Measurements from ENCODE around the gene TMEM69. TPM values are rescaled to one million over a fixed set of nuclear protein-coding genes. Genes with fewer than 3 reads are reported as not detected.

Gene TMEM69
- polyA plus RNA-seq, 2 of the 4 experiments (the other 2 are of a cell fraction), result 22.7 to 50.8 TPM

DNA sequence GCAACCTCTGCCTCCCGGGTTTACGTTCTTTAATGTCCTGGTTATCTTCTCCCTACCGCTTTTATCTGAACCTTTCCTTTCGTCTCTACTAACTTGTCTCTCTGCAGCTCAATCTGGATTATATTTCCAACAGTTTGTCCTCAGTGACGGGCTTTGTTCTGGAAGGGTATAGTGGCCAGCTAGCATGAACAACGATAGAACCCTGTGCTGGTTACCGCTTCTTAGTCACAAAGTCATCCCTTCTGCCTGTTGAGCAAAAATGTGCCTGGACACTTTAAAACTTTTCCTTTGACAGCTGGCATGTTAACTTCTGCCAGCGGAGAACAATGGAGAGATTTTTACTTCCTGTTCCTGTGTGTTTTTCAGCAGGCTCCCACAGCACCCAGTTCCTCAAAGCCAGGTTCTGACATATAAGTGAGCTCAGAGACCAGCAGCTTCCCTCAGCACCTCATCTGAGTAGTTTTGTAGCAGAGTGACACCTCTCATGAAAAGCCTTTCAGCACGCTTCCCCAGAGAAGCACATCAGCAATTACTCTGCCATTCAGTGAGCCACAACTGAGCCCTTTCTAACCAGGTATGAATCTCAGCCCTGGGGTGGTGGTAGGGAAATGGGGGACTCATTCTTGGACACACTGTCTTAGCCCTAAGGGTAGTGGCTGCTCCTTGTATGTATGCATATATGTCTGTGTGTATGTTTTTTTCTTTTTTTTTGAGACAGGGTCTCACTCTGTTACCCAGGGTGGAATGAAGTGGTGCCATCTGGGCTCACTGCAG lies 40.5 kb upstream of the TMEM69 start:
- ATAC-seq (no peak), FAIRE-seq (no peak), DNase-seq (ENCODE audit: low read depth in 1 of 2, low spot score in 1 of 2) (no peak)
- 95% methylated on average over 9 of the region's 9 CpGs for WGBS (ENCODE audit: missing lambda C conversion rate)
- ChIA-PET POLR2A (no interaction called here), CTCF (interaction anchor here (1.2 kb wide), 1 partner anchor 8 kb away, joined by 3 read pairs; no protein-coding TSS in a partner anchor)
- H3K9me3 ChIP-seq, result no peaks in the 10 kb centered on the region
- no peak overlapping the region for H3K27ac ChIP-seq
- TF ChIP-seq GATA3 (IDR thresholded peaks at IDR 0.05; ENCODE audit: borderline replicate concordance), result no peak
- no peak for TF ChIP-seq NPAS2 (CRISPR knock-in tag; IDR thresholded peaks at IDR 0.05; ENCODE audit: borderline replicate concordance)
- no peak for TF ChIP-seq TP53 (CRISPR knock-in tag; IDR thresholded peaks at IDR 0.05)
- no peak for TF ChIP-seq MYC (IDR thresholded peaks at IDR 0.05; ENCODE audit: borderline replicate concordance, low read length)
- TF ChIP-seq HOXA7 (CRISPR knock-in tag; IDR thresholded peaks at IDR 0.05), result no peak
- no peak for TF ChIP-seq EHMT2 (IDR thresholded peaks at IDR 0.05; ENCODE audit: low read depth)
- no peak for TF ChIP-seq NR3C1 (IDR thresholded peaks at IDR 0.05)
- TF ChIP-seq EP300 (IDR thresholded peaks at IDR 0.05), result no peak
- TF ChIP-seq ESRRA (IDR thresholded peaks at IDR 0.05; ENCODE audit: borderline replicate concordance, low read length), result no peak
- TF ChIP-seq KDM5A (IDR thresholded peaks at IDR 0.05), result no peak
- TF ChIP-seq HOXB13 (CRISPR knock-in tag; IDR thresholded peaks at IDR 0.05; ENCODE audit: low read depth), result no peak
- TF ChIP-seq CHD4 (IDR thresholded peaks at IDR 0.05; ENCODE audit: borderline replicate concordance), result no peak
- no peak for TF ChIP-seq RARB (CRISPR knock-in tag; IDR thresholded peaks at IDR 0.05)
- H3K4me2 ChIP-seq, result no peak overlapping the region
- H3K4me1 ChIP-seq, result peaks cover 7% of the 10 kb centered on the region; the same call in 1 of the 3 replicates
- H3K4me3 ChIP-seq, result no peak overlapping the region

- WGBS (ENCODE audit: missing lambda C conversion rate), result 91% methylated on average over 12 of the region's 12 CpGs
- ChIA-PET POLR2A (no interaction called here), CTCF (interaction anchor here (1.2 to 2.5 kb wide), 2 partner anchors 8 to 11 kb away, joined by 3 to 5 read pairs; no protein-coding TSS in a partner anchor)
- no peak overlapping the region for H3K4me2 ChIP-seq
- no peaks in the 10 kb centered on the region for H3K4me1 ChIP-seq
- no peak for TF ChIP-seq EP300 (IDR thresholded peaks at IDR 0.05)
- TF ChIP-seq CEBPB (IDR thresholded peaks at IDR 0.05), result 0 out of 4 replicates have a peak, but pooled peaks of 1 of the 2 experiments have one; percentile 18
- H3K27ac ChIP-seq, result no peak overlapping the region
- no peaks in the 10 kb centered on the region for H3K9me3 ChIP-seq
- no peak for FAIRE-seq
- DNase-seq (ENCODE audit: low read depth in 1 of 2, low spot score in 1 of 2), result no peak
- no peak overlapping the region for H3K4me3 ChIP-seq
- ATAC-seq, result no peak
These were observed 33.3 kb upstream of the TMEM69 start for GRCh38 chr1:45654540-45655280.

DNA sequence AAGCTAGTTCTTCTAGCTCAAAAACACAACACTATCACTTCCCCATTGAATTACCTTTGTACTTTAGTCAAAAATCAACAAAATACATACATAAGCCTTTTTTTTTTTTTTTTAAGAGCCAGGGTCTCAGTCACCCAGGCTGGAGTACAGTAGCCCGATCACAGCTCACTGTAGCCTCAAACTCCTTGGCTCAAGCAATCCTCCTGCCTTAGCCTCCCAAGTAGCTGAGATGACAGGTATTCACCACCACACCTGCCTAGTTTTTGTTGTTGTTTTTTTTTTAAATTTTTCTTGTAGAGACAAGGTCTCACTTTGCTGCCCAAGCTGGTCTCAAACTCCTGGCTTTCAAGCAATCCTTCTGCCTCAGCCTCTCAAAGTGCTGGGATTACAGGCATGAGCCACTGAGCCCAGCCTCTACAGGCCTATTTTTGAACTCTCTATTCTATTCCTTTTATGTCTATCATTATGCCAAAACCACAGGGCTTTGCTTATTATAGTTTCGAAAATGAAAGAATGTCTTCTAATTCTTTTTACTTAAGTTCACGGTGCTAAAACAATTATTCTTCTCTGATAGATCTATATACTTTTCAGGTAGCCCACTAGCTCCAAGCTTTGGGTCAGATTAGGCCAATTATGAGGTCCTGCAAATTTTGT lies 31.3 kb upstream of the TMEM69 start:
- CTCF ChIA-PET, result no interaction called here
- no peaks in the 10 kb centered on the region for H3K4me1 ChIP-seq
- ATAC-seq, result no peak
- no peak for DNase-seq (ENCODE audit: low read depth in 1 of 2, low spot score in 1 of 2)
- POLR2A ChIA-PET, result no interaction called here
- no peak overlapping the region for H3K4me2 ChIP-seq
- FAIRE-seq, result no peak
- no peaks in the 10 kb centered on the region for H3K9me3 ChIP-seq
- H3K27ac ChIP-seq, result no peak overlapping the region
- no peak overlapping the region for H3K4me3 ChIP-seq
- TF ChIP-seq PHF8 (IDR thresholded peaks at IDR 0.05; ENCODE audit: borderline replicate concordance, low read depth) (no peak), CBX8 (IDR thresholded peaks at IDR 0.05) (no peak), KDM1A (IDR thresholded peaks at IDR 0.05; ENCODE audit: low read depth) (no peak), NFE2L2 (conservative IDR thresholded peaks at IDR 0.05; ENCODE audit: low read length) (no peak)
- TF ChIP-seq, protein P1, sequence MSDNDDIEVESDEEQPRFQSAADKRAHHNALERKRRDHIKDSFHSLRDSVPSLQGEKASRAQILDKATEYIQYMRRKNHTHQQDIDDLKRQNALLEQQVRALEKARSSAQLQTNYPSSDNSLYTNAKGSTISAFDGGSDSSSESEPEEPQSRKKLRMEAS (IDR thresholded peaks at IDR 0.05), result no peak
- 95% methylated on average over 3 of the region's 3 CpGs for WGBS (ENCODE audit: missing lambda C conversion rate)

GRCh38 chr1:45658171-45658570 lies 29.8 kb upstream of the TMEM69 start:
- ChIA-PET CTCF (interaction anchor here (0.7 kb wide), 1 partner anchor 70 kb away, joined by 3 read pairs; no protein-coding TSS in a partner anchor), POLR2A (no interaction called here)
- H3K9me3 ChIP-seq, result no peaks in the 10 kb centered on the region
- H3K4me1 ChIP-seq, result no peaks in the 10 kb centered on the region
- ATAC-seq, result no peak
- no peak overlapping the region for H3K4me3 ChIP-seq
- FAIRE-seq, result no peak
- WGBS (ENCODE audit: missing lambda C conversion rate), result 67% methylated on average over 2 of the region's 2 CpGs
- DNase-seq (ENCODE audit: low read depth in 1 of 2, low spot score in 1 of 2), result no peak
- no peak overlapping the region for H3K4me2 ChIP-seq
- no peak overlapping the region for H3K27ac ChIP-seq
- TF ChIP-seq GATA3 (IDR thresholded peaks at IDR 0.05; ENCODE audit: borderline replicate concordance) (no peak), HOXA7 (CRISPR knock-in tag; IDR thresholded peaks at IDR 0.05) (no peak), ESRRA (IDR thresholded peaks at IDR 0.05; ENCODE audit: borderline replicate concordance, low read length) (no peak), PBX3 (IDR thresholded peaks at IDR 0.05) (no peak), BHLHE40 (IDR thresholded peaks at IDR 0.05; ENCODE audit: low read depth, low read length) (no peak), ATOH8 (CRISPR knock-in tag; IDR thresholded peaks at IDR 0.05; ENCODE audit: low read depth) (no peak), HMGXB4 (CRISPR knock-in tag; IDR thresholded peaks at IDR 0.05; ENCODE audit: borderline replicate concordance) (no peak), SREBF2 (IDR thresholded peaks at IDR 0.05) (no peak), ZNF302 (CRISPR knock-in tag; IDR thresholded peaks at IDR 0.05) (no peak)

Measured in A549 (cell line).